HG03045 (cell line): ENCODE data around the gene IFNK.

ENCODE experiments used
- ATAC-seq: cut with Tn5 transposase; IDR thresholded peaks from one replicate; pipeline ENCODE4 v1.9.1; 2021; ENCODE audit warnings: mild to moderate bottlenecking, moderate library complexity; ENCODE audit not compliant: unreplicated experiment

Gene IFNK

DNA sequence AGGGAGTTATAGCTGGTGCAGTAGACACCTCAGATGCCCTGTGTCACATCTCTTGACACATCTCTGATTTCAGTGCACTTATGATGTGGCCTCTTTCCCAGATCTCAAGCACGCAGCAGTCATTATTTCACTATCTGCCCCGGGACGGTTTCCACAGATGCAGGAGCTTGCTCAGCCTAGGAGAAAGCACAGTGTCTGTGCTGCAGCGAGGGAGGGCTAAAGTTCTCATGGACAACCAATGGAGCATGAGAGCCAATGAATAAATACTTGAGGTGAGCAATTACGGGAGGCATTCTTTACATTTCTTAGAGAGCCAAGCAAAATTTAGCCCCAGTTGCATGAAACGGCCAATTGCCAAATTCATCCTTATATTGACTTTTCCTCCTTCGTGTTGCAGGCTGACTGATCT is 12.9 kb downstream of the IFNK start:
- no peak for ATAC-seq

DNA sequence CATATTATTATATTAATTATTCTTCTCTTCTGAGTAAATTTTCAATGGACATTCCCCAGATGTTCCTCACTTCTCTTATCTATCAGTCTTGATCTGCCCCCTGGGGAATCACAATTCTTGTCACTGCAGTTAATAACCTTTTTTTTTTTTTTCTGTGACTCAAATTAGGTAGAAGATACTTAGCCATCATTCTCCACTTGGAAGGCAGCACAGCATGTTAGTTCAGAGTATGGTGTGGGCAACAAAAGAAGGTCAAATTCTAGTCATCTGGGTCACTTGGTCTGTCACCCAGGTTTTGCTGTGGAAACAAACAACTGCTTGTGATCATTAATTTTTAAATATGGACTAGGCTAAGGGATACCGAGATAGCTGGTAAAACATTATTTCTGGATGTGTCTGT is 13.7 kb downstream of the IFNK start:
- no peak for ATAC-seq

DNA sequence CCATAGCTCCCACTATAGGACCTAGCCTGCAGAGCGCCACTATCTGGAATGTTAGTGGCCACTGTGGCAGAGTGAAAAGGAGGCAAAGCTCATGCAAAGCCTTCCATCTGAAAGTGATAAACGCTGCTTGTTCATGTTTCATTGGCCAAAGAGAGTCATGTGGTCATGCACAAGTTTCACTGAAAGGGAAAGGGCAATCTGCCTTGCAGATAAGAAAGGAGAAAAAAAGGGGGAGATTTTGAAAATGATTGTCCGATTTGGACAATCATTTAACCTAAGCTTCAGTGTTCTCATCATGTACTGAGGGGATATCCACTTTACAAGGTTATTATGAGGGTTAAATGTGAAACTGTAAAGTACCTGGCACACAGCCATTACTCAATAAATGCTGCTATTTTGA is 14.6 kb downstream of the IFNK start:
- no peak for ATAC-seq

DNA sequence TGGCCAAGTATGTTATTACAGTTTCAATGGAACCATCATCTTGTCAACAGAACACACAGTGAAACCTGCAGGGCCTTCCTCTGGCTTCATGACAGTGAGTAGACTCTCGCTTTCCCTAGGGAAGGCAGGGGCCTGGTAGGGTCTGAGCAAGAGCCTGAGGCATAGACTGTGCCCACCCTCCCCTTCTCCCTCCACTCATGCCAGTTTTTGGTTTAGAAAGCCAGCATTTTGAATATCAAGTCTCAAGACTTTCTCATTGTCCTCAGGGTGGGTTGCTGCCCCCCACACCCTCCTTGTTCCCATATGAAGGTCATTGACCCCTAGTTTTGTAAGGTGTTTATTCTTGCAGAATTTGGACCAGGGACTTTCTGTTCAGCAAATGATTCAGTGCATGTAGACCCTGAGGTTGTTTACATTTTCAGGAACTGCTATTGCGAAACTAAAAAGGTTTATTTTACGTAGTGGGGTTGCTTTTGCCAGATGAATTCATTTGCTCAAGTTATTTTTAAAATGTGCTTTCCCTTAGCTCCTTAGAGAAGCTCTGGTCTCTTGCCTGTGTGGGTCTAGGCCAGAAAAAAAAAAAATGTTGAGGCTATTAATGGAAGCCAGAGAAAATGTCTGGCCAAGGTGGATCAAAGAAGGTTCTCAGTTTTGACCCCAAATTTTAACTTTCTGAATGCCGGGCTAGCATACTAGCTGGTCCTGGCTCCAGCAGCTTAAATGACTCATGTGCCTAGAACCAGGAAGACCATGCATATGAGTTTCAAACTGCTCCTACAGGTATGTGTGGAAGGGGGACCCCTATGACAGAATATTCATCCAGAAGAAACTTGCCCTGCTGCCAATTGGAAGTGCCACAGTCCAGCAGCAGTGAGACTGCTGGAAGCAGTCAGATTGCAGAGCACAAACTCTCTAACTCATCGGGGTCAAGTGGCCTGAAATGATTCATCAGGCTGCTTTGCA is 15.7 kb downstream of the IFNK start:
- ATAC-seq = peak; percentile 47

DNA sequence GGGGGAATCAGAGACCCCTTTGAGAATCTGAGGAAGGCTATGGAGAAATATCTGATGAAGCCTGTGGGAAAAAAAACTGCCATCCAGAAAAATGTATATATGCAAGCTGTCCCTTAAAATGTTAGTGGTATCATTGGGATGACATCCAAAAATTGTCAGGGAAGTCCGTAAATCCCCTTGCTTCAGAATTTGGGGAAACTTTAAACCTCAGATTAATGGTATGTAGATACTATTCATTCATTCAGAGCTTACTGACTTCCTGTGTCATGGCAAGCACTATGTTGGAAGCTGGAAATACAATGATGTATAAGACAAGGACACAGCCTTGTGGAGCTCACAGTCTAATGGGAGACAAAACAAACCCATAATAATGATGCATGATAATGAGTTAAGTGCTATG is 16.4 kb downstream of the IFNK start:
- no peak for ATAC-seq

DNA sequence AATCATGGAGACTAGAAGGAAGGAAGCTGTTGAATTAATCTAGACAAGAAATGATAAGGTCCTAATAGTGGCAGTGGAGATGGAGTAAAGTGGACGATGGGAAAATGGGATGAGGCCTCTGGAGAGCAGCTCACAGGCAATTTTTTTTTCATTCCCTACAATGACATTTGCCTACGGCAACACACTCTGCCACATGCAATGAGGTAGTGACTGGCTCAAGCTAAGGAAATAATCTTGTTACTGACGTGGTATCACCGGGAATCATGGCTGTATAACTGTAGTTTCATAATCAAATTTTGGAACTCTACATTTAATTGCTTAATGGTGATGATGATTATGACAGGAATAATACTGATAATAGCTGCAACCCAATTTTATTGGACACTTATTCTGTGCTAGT is 17.6 kb downstream of the IFNK start:
- ATAC-seq = no peak

DNA sequence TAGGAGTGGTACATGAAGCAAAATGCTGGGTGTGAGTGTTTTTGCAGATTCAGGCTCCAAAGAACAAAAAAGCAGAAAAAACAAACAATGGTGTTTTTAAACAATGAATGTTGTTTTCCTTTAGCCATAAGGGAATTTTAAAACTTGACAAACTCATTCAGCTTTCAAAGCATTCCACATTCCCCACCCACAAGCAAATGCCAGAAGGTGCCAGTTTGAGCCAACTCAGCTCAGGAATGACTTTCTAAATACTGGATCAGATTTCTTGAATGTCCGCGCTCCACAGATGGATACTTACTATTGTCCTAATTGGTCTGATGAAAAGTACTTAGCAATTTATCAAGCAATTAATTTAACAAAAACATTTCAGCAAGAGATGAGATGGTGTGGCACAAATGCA is 18.4 kb downstream of the IFNK start:
- no peak for ATAC-seq

DNA sequence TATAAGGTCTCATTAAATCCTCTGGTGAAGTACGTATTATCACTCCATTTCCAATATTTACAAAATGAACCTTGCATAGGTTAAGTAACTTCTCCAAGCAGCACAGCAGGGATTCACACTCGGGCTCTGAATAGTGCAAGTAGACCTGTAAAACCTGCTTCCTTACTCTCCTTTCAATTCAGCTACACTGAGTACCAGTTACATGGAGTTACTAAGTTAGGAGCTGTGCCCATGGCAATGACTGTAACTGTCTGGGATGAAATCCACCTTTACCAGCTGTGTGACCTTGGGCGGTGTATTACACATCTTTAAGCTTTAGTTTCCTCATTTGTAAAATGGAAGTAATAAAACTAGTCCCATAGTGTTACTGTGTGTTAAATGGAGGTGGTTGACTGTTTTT is 21.4 kb downstream of the IFNK start:
- no peak for ATAC-seq

DNA sequence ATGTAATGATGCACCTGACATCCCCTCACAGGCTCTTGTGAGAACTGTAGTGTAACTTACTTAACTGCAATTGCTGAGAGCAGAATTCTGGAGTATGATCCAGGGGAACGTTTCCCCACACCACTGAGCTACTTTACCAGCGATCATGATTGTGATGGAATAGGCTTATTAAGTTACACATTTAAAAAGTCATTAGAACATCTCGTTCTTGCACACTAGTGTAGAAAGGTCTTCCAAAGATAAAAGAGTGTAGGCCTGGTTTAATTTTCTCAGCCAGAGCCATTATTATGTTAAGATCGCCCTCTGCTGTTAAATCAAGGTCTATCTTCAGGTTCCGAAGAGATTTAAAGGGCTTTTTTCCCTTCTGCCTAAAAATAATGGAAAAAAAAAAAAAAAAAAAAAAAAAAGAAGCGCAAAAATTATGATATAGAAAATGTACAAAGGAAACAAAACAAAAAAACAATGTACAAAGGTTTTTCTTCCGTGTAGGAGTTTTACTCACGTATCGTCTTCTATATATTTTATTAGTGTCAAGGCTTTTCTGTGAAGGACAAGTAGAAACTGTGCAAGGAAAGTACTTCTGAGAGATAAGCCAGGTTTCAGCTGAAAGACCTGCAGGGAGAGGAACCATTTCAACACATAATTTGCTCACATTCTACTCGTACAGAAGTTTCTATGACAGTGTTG is 24.1 kb downstream of the IFNK start:
- ATAC-seq = no peak

DNA sequence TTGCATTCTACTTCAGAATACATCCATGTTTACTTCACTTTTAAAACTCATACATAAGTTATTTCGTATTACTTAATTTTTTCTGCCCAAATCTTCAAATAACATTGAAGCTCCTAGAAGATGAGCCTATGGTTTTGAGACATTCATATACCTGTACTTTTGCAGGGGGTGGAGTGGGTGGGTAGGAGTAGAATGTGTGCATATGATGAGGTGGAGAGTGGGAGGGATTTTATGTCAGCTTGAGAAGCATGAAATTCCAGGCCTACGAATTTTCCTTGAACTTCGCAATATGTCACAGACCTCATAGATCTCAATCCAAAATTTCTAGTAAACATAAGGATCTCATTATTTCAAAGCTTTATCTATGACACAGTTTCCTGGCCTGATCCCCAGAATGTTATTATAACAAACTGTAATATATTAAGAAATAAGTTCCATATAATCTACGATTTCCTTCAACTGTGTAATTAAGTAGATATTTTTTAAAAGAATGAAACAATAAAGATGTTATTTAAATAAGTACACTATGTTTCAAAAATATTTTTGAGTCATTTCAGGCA is 25.2 kb downstream of the IFNK start:
- no peak for ATAC-seq

DNA sequence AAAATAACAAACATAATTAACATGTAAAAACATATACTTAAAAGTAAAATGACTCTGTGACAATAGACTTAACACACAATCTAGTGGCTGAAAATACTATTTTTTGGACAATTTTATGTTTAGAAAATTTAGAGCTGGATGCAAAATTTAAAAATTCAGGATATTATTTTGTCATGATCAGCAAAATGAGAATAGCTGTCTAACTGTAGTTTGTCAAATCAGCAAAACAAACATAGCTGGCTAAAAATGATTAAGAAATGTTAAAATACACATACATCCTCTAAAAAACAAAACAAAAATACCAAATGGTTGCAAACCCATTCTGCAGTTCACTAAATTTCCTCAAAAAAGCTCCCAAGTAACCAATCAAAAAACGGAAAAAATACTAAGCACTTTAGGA is 30.6 kb downstream of the IFNK start:
- no peak for ATAC-seq

DNA sequence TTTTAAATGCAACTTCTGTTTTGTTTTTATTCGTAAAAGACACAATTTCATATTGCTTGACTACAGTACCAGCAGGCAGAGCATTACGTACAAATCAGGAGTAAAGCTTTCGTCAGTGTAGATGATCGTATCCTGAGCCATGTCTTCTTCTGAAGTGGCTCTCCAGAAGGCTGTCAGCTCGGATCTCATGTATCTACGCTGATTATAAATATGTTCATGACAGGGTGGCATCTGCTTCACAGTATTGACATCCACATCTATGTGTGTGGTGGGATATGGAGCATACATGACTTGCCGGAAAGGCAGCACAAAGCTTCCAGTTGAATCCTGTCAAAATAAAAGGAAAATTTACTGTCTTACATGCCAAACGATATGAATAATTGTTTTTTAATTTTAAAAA is 32.4 kb downstream of the IFNK start:
- ATAC-seq = no peak

DNA sequence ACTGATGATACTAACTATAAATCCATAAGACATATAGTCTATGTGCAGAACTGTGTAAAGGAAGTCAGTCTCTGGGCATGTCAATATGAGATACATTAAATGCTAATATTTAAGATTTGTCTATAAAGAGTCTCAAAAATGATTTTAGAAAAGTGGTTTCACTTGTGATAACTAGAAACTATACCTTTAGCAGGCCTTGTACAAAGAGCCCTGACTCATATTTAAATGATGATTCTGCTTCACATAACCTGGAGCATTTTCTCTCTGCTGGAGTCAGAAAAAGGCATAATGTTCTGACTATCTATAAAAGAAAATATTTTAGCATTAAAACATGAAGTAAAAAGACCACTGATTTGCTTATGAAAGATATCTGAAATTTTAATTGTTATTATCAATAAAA is 34.2 kb downstream of the IFNK start:
- no peak for ATAC-seq

DNA sequence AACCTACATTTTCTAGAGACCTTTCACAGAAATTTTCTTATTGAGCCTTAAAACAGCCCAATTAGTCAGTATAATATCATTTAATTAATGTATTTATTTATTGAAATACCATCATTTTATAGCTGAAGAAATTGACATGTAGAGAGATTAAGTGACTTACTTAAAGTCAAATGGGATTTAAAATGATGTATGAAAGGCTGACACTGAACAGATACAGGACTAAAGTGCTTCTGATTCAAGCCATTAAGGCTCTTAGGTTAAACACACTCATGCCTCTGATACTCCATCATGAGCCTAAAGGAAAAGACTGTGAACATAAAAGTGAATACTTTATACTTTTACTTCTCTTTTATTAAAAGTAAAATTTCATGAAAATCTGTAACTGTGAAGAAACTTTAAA is 36.4 kb downstream of the IFNK start:
- no peak for ATAC-seq

DNA sequence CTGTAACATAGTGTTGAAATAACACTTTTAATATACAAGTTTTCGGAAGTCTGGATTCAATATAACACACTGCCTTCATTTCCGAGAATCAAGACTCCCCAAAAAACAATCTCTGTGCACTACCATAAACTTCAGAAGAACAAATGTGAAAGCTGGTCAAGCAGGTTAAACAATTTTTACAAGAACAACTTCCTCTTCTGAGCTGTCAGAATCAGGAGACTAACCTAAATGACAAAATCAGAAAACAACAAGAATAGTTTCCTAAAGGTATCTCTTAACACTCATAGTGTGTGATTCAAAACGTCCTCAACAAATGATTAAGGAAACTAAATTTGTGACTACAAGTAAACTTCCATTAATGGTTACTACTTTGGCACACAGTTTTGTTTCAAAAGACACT is 37.6 kb downstream of the IFNK start:
- ATAC-seq = no peak

DNA sequence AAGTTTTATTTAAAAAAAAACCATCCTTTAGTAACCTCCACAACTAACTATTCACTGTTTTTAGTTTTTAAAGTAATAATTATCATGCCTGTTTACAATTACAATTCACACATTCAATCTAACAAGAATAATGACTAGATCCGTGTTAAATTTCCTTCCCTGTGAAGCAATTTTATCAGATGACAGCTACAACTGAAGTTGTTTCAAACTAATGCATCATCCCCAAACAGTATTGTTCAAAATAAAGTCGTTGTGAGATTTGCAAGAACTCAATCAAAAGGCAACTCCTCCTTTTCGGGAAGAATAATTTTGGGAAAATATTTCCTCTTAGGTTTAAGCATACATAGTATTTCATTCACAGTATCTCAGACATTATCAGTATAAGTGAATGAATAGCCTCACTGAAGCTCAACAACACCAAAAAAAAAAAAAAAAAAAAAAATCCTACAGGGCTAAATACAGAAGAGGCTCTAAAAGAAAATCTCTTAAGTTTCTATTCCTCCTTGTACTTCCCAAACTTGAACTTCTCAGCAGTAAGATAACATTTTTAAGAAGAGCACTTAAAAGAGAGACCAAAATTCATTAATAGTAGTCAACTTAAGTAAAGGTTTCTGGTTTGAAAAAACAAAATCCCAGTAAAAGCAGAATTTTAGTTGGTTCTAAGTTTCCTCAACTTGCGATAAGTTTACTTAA is 39.8 kb downstream of the IFNK start:
- no peak for ATAC-seq

DNA sequence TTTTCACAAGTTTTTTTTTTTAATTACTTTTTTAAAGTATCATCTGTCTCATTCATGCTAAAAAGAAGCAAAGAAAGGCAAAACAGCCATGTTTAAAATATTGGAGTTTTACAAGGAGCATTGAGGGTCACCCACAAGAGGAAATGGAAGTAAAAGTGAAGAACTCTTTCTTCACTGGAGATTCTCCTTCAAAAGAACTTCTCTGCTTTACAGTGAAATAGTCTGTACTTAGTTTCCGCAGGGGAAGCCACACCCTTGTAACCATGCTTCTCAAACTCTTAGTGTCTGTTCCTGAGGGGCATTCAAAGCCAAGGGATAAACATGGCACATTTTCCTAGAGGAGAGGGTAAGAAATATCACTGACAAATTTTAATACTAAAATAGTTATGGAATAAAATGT is 40.6 kb downstream of the IFNK start:
- ATAC-seq = no peak

DNA sequence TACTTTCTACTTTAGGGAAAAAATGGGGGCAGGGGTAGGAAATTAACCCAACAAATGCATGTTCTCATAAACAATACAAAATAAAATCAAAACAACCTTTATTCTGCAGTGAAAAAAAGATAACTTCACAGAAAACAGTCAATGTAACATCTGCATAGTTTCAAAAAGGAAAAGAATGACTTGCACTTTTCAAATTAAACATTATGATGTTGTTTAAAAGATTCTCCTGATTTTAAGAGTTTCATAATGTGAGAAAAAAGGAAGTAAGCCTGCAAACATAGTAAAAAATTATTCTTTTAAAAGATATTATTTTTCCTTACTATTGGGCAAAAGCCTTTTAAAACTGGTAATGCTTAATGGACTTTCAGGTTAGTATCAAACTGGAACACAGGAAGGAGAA is 41.6 kb downstream of the IFNK start:
- no peak for ATAC-seq

DNA sequence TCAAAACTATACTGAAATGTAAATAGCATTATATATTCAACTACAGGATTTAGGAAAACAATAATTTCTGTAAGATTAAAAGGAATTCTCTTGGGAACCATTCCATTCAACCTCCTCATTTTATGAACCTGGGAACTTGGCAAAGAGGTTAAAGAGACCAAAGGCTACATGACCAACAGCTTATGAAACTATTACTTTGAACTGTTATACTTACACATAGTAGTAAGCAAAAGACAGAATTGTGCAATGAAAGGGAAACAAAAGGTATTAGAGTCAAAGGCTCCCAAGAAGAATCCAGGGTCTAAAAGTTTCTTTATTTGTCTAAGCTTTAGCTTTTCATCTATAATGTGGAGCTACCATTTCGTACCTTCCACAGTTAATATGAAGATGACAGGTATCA is 42.0 kb downstream of the IFNK start:
- ATAC-seq = no peak

DNA sequence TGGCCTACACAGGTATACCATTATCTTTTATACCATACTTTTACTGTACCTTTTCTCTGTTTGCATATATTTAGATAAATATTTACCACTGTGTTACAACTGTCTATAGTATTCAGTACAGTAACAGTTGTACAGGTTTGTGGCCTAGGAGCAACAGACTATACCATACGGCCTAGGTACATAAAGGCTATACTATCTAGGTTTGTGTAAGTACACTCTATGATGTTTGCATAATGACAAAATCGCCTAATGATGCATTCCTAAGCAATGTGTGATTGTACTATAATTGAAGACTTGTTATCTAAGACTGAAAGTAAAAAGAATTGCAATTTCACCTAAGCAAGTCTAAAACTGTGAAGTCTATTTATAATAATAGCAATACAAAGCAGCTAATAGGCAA is 45.3 kb downstream of the IFNK start:
- ATAC-seq = no peak

DNA sequence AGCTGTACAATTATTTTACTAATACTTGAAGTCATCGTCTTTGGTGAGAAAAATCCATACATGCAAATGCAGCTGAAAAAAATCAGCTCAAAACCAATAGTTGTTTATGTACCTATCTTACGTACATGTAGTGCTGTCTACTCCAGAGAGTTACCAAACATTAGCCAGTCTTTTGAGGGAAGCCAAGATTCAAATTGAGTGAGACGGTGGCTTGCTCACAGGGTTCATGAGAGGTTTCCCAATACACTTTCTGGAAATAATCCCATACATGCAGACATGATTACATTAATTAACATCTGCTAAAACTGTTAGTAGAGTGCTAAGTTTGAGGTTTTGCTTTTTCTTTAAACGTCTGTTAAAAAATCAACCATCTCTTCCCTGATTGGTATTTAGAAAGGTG is 46.9 kb downstream of the IFNK start:
- ATAC-seq = no peak

DNA sequence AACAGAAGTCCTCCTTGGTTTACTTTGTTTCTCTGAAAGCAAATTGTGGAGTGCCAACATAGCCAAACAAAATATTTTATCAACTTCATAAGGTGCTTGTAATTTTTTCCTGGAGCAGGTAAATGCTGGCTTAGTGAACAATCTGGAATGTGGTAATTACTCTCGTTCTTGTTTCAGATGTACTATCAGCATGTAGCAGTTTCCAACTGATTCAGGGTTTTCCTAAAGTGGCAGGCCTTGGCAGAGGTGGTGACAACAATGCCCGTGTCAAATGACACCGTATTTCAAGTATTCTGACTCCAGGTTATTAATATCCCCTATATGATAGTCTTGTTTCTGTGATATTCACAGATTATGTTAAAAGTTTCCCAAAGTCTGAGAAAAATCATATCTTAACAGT is 48.0 kb downstream of the IFNK start:
- ATAC-seq = no peak
